Measurements from ENCODE around the gene DIAPH3. TPM values are rescaled to one million over a fixed set of nuclear protein-coding genes. Genes with fewer than 3 reads are reported as not detected.

Gene DIAPH3
- polyA plus RNA-seq, 1 donor from 2014 or later, result 0.37 TPM

DNA sequence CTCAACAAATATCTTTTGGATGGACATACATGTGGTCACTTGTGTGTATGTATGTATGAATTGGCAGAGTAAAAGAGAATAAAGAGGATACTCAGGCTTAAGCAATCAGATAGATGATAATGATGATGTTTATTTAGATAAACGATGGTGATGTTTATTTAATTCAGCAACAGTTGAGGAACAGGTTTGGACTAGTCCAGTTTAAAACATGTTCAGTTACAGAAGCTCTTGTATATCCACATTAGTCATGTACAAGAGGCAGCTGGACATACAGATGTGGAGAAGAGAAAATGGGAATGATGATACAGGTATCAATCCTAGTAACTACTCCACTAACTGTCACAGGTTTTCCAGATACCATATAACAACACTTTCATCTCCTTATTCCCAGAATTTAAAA is 232.1 kb downstream of the DIAPH3 start:
- H3K27ac ChIP-seq (ENCODE audit: low read length), result no peak overlapping the region
- TF ChIP-seq RAD21 (conservative IDR thresholded peaks at IDR 0.05), result no peak
- no peak for TF ChIP-seq SMC3 (conservative IDR thresholded peaks at IDR 0.05; ENCODE audit: poor library complexity)
- TF ChIP-seq EZH2 (IDR thresholded peaks at IDR 0.05; ENCODE audit: borderline replicate concordance, insufficient read depth, low read length, poor library complexity, severe bottlenecking), result no peak
- TF ChIP-seq MXI1 (conservative IDR thresholded peaks at IDR 0.05; ENCODE audit: poor library complexity, severe bottlenecking), result no peak

DNA sequence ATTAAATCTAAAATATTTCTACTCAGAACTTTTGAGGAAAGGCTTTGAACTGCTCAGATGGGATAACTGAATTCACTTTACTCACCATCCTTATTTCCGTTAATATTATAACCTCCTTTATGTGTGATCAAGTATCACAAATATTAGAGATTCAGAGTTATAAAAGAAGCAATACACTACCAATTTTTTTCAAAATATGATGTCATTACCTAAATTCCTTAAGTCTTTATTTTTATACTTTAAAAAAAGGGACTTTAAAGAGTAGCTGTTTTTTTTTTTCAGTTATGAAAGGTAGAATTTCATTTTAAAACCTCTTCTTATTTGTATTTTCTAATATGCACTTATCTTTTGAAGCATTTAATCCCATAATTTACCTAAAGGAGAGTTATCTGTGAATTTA is 239.5 kb downstream of the DIAPH3 start:
- no peak for TF ChIP-seq SMC3 (conservative IDR thresholded peaks at IDR 0.05; ENCODE audit: poor library complexity)
- no peak for TF ChIP-seq EP300 (conservative IDR thresholded peaks at IDR 0.05; ENCODE audit: poor library complexity, severe bottlenecking)
- TF ChIP-seq POLR2AphosphoS5 (IDR thresholded peaks at IDR 0.05), result no peak
- TF ChIP-seq EZH2 (IDR thresholded peaks at IDR 0.05; ENCODE audit: borderline replicate concordance, insufficient read depth, low read length, poor library complexity, severe bottlenecking), result no peak
- TF ChIP-seq MXI1 (conservative IDR thresholded peaks at IDR 0.05; ENCODE audit: poor library complexity, severe bottlenecking), result no peak
- TF ChIP-seq, protein P1, sequence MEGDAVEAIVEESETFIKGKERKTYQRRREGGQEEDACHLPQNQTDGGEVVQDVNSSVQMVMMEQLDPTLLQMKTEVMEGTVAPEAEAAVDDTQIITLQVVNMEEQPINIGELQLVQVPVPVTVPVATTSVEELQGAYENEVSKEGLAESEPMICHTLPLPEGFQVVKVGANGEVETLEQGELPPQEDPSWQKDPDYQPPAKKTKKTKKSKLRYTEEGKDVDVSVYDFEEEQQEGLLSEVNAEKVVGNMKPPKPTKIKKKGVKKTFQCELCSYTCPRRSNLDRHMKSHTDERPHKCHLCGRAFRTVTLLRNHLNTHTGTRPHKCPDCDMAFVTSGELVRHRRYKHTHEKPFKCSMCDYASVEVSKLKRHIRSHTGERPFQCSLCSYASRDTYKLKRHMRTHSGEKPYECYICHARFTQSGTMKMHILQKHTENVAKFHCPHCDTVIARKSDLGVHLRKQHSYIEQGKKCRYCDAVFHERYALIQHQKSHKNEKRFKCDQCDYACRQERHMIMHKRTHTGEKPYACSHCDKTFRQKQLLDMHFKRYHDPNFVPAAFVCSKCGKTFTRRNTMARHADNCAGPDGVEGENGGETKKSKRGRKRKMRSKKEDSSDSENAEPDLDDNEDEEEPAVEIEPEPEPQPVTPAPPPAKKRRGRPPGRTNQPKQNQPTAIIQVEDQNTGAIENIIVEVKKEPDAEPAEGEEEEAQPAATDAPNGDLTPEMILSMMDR (IDR thresholded peaks at IDR 0.05; ENCODE audit: poor library complexity, severe bottlenecking), result no peak
- TF ChIP-seq RAD21 (conservative IDR thresholded peaks at IDR 0.05), result no peak
- TF ChIP-seq, protein P2, sequence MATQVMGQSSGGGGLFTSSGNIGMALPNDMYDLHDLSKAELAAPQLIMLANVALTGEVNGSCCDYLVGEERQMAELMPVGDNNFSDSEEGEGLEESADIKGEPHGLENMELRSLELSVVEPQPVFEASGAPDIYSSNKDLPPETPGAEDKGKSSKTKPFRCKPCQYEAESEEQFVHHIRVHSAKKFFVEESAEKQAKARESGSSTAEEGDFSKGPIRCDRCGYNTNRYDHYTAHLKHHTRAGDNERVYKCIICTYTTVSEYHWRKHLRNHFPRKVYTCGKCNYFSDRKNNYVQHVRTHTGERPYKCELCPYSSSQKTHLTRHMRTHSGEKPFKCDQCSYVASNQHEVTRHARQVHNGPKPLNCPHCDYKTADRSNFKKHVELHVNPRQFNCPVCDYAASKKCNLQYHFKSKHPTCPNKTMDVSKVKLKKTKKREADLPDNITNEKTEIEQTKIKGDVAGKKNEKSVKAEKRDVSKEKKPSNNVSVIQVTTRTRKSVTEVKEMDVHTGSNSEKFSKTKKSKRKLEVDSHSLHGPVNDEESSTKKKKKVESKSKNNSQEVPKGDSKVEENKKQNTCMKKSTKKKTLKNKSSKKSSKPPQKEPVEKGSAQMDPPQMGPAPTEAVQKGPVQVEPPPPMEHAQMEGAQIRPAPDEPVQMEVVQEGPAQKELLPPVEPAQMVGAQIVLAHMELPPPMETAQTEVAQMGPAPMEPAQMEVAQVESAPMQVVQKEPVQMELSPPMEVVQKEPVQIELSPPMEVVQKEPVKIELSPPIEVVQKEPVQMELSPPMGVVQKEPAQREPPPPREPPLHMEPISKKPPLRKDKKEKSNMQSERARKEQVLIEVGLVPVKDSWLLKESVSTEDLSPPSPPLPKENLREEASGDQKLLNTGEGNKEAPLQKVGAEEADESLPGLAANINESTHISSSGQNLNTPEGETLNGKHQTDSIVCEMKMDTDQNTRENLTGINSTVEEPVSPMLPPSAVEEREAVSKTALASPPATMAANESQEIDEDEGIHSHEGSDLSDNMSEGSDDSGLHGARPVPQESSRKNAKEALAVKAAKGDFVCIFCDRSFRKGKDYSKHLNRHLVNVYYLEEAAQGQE (IDR thresholded peaks at IDR 0.05; ENCODE audit: borderline replicate concordance), result no peak
- TF ChIP-seq TAF1 (IDR thresholded peaks at IDR 0.05; ENCODE audit: low read depth), result no peak
- no peaks in the 10 kb centered on the region for H3K36me3 ChIP-seq (ENCODE audit: insufficient read depth, low read length)
- H3K27me3 ChIP-seq (ENCODE audit: insufficient read depth, low read depth, low read length), result no peaks in the 10 kb centered on the region
- no peak overlapping the region for H3K4me3 ChIP-seq (ENCODE audit: low read length)
- no peaks in the 10 kb centered on the region for H4K20me1 ChIP-seq (ENCODE audit: insufficient read depth)
- H3K9ac ChIP-seq (ENCODE audit: low read length), result no peak overlapping the region
- no peak overlapping the region for H3K4me2 ChIP-seq (ENCODE audit: low read length)
- H3K27ac ChIP-seq (ENCODE audit: low read length), result no peak overlapping the region
- H3F3A ChIP-seq (ENCODE audit: insufficient read depth, low read length, poor library complexity, severe bottlenecking), result no peaks in the 10 kb centered on the region
- no peaks in the 10 kb centered on the region for H3K9me2 ChIP-seq (ENCODE audit: insufficient read depth, low read length)
- H2AFZ ChIP-seq (ENCODE audit: low read depth, low read length), result no peak overlapping the region
- H3K79me2 ChIP-seq (replicated peaks; ENCODE audit: insufficient read depth, low read length), result no peaks in the 10 kb centered on the region
- no peaks in the 10 kb centered on the region for H3K9me3 ChIP-seq (ENCODE audit: low read length)

More for the DNA sequence above, 232.1 kb downstream of the DIAPH3 start:
- H3K79me2 ChIP-seq (replicated peaks; ENCODE audit: insufficient read depth, low read length), result no peaks in the 10 kb centered on the region
- H3K4me2 ChIP-seq (ENCODE audit: low read length), result no peak overlapping the region
- no peak overlapping the region for H2AFZ ChIP-seq (ENCODE audit: low read depth, low read length)
- no peak overlapping the region for H3K4me3 ChIP-seq (ENCODE audit: low read length)
- H3K36me3 ChIP-seq (ENCODE audit: insufficient read depth, low read length), result no peaks in the 10 kb centered on the region
- H3K9me2 ChIP-seq (ENCODE audit: insufficient read depth, low read length), result no peaks in the 10 kb centered on the region
- H3K9ac ChIP-seq (ENCODE audit: low read length), result no peak overlapping the region
- no peaks in the 10 kb centered on the region for H4K20me1 ChIP-seq (ENCODE audit: insufficient read depth)
- no peaks in the 10 kb centered on the region for H3F3A ChIP-seq (ENCODE audit: insufficient read depth, low read length, poor library complexity, severe bottlenecking)
- no peaks in the 10 kb centered on the region for H3K9me3 ChIP-seq (ENCODE audit: low read length)
- no peaks in the 10 kb centered on the region for H3K27me3 ChIP-seq (ENCODE audit: insufficient read depth, low read depth, low read length)
